HG03159 (cell line): ENCODE measurements around the gene HK3.

Experiments
- ATAC-seq: cut with Tn5 transposase; IDR thresholded peaks from one replicate; pipeline ENCODE4 v1.9.1; 2021; ENCODE audit warnings: mild to moderate bottlenecking, moderate library complexity; ENCODE audit not compliant: unreplicated experiment

The HK3 gene, protein sequence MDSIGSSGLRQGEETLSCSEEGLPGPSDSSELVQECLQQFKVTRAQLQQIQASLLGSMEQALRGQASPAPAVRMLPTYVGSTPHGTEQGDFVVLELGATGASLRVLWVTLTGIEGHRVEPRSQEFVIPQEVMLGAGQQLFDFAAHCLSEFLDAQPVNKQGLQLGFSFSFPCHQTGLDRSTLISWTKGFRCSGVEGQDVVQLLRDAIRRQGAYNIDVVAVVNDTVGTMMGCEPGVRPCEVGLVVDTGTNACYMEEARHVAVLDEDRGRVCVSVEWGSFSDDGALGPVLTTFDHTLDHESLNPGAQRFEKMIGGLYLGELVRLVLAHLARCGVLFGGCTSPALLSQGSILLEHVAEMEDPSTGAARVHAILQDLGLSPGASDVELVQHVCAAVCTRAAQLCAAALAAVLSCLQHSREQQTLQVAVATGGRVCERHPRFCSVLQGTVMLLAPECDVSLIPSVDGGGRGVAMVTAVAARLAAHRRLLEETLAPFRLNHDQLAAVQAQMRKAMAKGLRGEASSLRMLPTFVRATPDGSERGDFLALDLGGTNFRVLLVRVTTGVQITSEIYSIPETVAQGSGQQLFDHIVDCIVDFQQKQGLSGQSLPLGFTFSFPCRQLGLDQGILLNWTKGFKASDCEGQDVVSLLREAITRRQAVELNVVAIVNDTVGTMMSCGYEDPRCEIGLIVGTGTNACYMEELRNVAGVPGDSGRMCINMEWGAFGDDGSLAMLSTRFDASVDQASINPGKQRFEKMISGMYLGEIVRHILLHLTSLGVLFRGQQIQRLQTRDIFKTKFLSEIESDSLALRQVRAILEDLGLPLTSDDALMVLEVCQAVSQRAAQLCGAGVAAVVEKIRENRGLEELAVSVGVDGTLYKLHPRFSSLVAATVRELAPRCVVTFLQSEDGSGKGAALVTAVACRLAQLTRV

DNA sequence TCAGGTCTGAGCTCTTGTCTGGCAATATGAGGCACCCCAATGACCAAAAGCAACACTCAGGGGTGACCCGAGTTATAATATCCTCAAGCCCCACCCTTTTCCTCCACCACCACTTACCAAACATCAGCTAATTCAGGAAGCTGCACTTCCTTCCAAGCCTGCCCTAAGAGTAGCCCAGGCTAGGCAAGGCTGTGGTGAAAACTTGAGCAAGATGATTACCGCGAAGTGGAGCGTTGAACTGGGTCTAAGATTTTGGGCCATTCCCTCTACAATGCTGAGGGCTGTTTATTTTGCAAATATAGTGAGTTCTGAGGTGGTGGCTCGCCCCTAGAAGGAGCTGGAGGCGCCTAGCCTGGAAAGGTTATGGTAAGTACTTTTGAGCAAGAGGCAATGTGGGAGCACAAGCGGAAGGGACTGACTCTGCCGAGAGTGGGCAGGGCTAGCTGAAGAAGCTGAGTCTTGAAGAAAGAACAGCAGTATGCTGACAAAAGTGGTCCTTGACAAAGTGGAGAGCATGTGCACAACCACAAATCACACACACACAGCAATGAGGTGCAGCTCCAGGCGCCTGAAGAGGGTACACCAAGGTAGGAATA, at the start of gene HK3:
TSS of gene HK3 (minus strand) at position 51 of the 596 bp plus-strand sequence. CDS start 3,187 bp downstream, outside the sequence.
- no peak for ATAC-seq

- ATAC-seq: no peak
Measured at GRCh38 chr5:176948458-176948857, 49.3 kb upstream of the HK3 start.

DNA sequence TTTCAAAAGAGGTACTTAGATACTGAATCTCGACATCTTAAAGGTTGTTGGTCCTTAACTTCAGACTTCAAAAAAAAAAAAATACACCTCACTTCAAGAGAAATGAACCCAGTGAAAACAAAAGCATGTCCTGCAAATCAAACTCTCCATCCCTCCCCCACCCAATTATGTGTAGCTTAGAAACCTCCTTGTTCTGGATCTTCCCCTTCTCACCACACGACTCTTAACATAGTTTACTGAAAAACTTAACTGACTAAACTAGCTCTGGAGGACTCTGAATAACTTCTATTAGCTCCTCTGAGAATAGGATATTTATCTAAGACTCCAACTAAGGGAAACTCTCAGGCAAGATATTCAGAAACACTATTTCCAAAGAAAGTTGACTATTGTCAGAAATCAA, 48.7 kb upstream of the HK3 start:
- no peak for ATAC-seq

DNA sequence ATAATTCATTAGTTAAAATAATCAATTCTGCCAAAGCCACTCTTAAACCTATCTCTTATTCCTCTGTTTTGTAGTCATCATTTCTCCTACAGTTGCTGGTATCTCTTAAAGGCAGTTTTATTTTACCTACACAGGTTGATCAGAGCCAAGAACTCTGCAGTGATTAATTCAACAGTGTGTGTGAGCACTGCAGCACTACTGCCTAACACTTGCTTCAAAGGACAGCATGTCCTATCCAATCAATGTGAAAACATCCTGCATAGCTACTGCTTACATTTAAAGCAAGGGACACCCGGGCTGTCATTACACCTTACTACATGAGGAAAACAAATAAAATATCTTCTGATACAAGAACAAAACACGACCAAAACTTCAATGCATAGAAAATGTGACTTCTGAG, 45.1 kb upstream of the HK3 start:
- ATAC-seq: no peak

GRCh38 chr5:176943816-176944215, 44.7 kb upstream of the HK3 start:
- ATAC-seq: no peak

- no peak for ATAC-seq
Measured at GRCh38 chr5:176941951-176942350, 42.8 kb upstream of the HK3 start.

GRCh38 chr5:176938472-176938871, 39.3 kb upstream of the HK3 start:
- ATAC-seq: no peak

GRCh38 chr5:176935017-176935416, 35.9 kb upstream of the HK3 start:
- no peak for ATAC-seq

- ATAC-seq: no peak
Measured at GRCh38 chr5:176934309-176934930, 35.3 kb upstream of the HK3 start.

GRCh38 chr5:176929654-176930053, 30.5 kb upstream of the HK3 start:
- no peak for ATAC-seq

- no peak for ATAC-seq
Measured at GRCh38 chr5:176927562-176927961, 28.4 kb upstream of the HK3 start.

DNA sequence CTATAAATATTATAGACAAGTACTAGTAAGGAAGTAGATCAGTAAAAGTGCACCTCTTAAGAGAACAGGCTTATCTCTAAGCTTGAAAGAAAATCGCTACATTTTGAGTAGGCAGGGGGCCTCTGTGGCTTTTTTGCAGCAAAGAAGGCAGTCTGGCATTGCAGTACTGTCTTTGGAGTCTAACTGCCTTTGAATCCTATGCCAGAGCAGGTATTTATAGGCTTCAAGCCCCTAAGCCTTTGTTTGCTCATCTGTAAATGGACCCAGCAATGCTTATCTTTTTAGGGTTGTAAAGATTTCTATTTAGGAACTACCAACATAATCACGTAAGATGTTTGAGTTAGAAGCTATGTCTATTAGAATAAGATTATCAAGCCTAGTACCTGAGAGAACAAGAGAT, 23.7 kb upstream of the HK3 start:
- ATAC-seq: no peak

DNA sequence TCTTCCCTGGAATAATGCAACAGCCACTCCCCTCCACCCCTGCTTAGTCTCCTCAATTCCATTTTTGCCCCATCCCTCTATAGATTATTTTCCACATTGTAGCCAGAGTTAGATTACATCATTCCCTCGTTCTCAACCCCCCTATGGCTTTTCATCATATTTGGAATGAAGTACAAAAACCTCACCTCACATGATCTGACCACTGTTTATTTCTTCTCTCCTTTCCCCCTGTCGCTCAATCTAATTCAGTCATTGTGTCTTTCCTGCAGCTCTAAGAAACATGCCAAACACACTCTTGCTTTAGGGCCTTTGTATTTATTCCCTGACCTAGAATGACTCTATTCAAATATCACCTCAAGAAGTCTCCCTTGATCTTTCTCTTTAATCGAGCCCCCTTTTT, 22.6 kb upstream of the HK3 start:
- no peak for ATAC-seq

- ATAC-seq: no peak
Measured at GRCh38 chr5:176918613-176919012, 19.5 kb upstream of the HK3 start.

DNA sequence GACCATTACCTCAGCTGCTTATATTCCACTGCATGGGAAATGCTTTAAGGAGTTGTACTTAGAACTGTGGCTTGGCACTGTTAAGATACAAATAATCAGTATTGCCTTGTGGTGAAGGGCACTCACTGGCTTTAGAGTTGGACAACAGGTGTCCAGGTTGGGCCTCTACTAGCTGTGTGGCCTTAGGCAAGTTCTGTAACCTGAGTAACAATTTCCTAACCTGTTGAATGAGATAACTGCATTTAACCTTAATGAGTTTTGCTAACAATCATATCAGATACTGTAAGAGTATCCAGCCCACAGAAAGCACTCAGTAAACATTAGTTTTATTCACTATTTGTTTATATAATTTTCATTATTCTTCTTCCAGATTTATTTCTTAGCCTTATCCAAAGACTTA, 17.2 kb upstream of the HK3 start:
- ATAC-seq: no peak

- ATAC-seq: no peak
Measured at GRCh38 chr5:176915906-176916305, 16.8 kb upstream of the HK3 start.

DNA sequence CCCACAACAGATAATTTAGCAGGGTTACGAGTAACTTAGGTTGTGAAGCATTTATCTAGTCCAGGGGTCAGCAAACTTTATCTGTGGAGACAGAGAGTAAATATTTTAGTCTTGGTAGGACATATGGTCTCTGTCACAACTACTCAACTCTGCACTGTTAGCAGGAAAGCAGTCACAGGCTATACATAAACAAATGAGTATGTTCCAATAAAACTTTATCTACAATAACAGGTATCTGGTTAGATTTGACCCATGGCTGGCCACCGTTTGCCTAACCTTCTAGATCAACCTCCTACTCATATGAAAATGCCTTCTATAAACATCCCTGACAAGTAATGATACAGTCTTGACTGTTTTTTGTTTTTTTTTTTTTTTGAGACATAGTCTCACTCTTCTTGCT, 13.0 kb upstream of the HK3 start:
- no peak for ATAC-seq

DNA sequence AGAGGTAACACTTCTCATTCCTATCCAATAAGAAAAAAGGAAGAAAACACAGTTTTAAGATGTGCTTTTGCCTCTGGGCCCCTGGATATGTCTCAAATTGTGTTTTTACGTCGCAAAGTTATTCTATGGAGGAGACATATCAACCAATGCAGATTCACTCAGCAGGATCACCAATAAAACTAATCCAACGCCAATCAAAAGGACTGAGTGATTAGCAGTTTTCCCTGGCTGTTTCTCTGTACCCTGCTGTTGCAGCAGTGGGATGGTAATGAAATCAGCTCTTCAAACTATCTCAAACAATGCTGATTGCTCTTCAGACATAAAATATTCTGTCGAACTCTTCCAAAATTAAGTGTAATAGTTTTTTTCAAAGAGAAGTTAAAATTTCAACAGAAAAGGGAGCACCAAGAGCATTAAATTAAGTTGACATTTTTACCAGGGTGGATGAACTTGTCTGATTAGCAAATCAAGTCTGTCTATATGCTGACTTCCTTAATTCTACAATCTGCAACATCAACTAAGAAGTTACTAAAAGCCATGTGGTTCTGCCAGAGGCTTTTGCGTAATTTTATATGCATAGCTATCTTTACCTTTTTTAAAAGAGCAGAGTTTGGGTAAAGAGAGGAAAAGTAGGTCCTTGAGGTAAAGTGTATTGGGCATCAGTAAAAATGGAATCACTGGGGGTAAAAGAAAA, 9.7 kb upstream of the HK3 start:
- ATAC-seq: no peak

- no peak for ATAC-seq
Measured at GRCh38 chr5:176906796-176907195, 7.7 kb upstream of the HK3 start.

DNA sequence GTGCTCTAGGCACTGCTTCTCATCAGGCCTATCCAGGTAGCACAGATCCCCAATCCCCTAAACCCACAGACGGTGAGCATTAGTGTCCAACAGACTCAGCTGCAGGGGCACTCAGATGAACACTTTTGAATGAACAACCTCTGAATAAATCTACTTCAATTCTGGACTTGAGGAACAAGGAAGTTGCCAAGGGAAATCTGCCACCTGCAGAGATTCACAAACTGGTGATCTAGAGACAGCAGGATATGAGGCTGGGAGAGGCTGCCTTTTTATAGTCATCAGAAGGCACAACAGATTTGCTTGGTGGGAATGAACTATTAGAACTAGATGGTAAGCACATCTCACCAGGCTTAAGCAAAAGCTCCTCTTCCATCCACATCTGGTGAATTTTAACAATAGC, 7.0 kb upstream of the HK3 start:
- ATAC-seq: no peak

DNA sequence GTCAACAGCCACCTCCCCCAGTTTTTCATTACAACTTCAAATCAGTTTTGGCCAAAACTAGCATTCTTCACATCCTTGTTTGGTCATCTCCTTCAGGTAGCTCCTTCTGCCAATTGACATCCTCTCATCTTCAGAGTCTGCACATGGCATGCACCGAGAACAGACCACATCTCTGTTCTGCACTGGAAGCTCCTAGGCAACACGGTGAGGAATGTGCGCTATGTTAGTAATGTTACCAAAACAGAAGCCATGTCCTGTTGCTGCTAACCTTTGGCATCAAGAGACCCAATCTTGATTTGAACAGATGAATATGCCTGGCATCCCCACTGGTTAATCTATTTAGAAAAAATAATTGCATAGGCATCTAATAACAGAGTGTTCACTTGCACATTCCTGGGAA, 5.1 kb upstream of the HK3 start:
- no peak for ATAC-seq
